Adrenal gland (tissue), 12 donors: Measurements from ENCODE around the gene ADARB2. TPM values are rescaled to one million over a fixed set of nuclear protein-coding genes. Genes with fewer than 3 reads are reported as not detected.

Experiments used
- DNase-seq, 7 donors: peaks; one replicate each; pipeline ENCODE4 v3.0.0-alpha.2; 2019 to 2020
- H3K27ac ChIP-seq, 5 donors: fragments of 200-600 bp; sonication (generic) in 4 of 5; 1 replicate in 3 of 5; 2 replicates in 2 of 5; pipeline versions ENCODE4 v1.5.1 to v1.8.0; 2016 to 2020; ENCODE audit warnings: mild to moderate bottlenecking in 1 of 5
- H3K27me3 ChIP-seq: fragments of 200-600 bp; 2 replicates; pipeline ENCODE4 v1.8.0; 2021
- H3K36me3 ChIP-seq, 2 donors: fragments of 200-600 bp; replicated peaks in 1 of 2; 1 replicate in 1 of 2; 2 replicates in 1 of 2; pipeline versions ENCODE4 v1.5.1 to v1.8.0; 2018 to 2022
- H3K4me1 ChIP-seq, 2 donors: fragments of 200-600 bp; replicated peaks in 1 of 2; 1 replicate in 1 of 2; 2 replicates in 1 of 2; pipeline versions ENCODE4 v1.5.1 to v1.8.0; 2018 to 2021
- H3K4me3 ChIP-seq, 4 donors: fragments of 200-600 bp; sonication (generic) in 3 of 4; one replicate each; pipeline ENCODE4 v1.5.1; 2016 to 2018
- H3K9me3 ChIP-seq, 3 donors: fragments of 200-600 bp; sonication (generic) in 1 of 3; replicated peaks in 1 of 3; 1 replicate in 2 of 3; 2 replicates in 1 of 3; pipeline versions ENCODE4 v1.5.1 to v1.8.0; 2016 to 2021
- POLR2A ChIP-seq, 2 donors: fragments of 450-650 bp; IDR thresholded peaks; one replicate each; pipeline ENCODE4 v1.6.1; 2017; ENCODE audit warnings: antibody characterized with exemption in 2 of 2, mild to moderate bottlenecking in 2 of 2, moderate library complexity in 1 of 2
- WGBS, 4 donors: extraction: QIAGEN DNeasy Blood & Tissue Kit in 2 of 4; methylation state at CpG; one replicate each; pipeline versions ENCODE4 v1.1.5 to v1.1.7; 2013 to 2017; 5-methylcytosine and 5-hydroxymethylcytosine counted together
- intact Hi-C, 2 donors: fragments of 100-400 bp; cut with DNase I; formaldehyde crosslinking; loops; one replicate each; pipeline versions ENCODE4 v1.14.1 to v1.15.0; 2022 to 2023
- polyA plus RNA-seq, 3 donors: library from polyadenylated mRNA; stranded (reverse); fragments of 200-250 nt in 2 of 3; fragments of 350-450 nt in 1 of 3; fragmentation: Illumina TruSeq in 1 of 3; extraction: RNeasy Lipid Tissue Mini Kit (QIAGEN cat#74804) in 1 of 3; gene quantifications; one replicate each; pipeline ENCODE4 v1.2.3, GENCODE V29; 2013 to 2014
- total RNA-seq, 9 donors: library from RNA; depleted of rRNA in 4 of 9; stranded (reverse); fragments of >200 nt in 4 of 9; fragments of 120-200 nt in 1 of 9; fragmentation: NEBNext Ultra II Directional in 1 of 9; extraction: Animal tissue kit (Norgen Biotek cat#: 25700) in 1 of 9; gene quantifications; one replicate each; pipeline versions ENCODE4 v1.1.0 to v1.2.4, GENCODE V29; 2013 to 2023
- TF ChIP-seq, protein P1 (sequence below), 6 experiments: fragments of 450-650 bp in 4 of 6; fragments of 200-600 bp in 2 of 6; sonication (generic) in 1 of 6; IDR thresholded peaks; 1 replicate in 5 of 6; 2 replicates in 1 of 6; pipeline versions ENCODE4 v1.5.1 to v1.8.0; 2016 to 2021; ENCODE audit warnings: antibody characterized with exemption in 6 of 6, mild to moderate bottlenecking in 2 of 6, moderate library complexity in 1 of 6
- donor health status: healthy with polysubstance abuse.
- donor health status: Bipolar disorder and iron deficiency.
- donor health status: DM: yes; HTN: yes; CAD: no.
- donor health status: DM: no; HTN: no; CAD: no.
- donor health status: DM: no; HTN: no; CAD: no.
- donor health status: DM: yes; HTN: yes; CAD: no.

The ADARB2 gene
- total and polyA plus RNA-seq, 12 donors, result 0.14 to 3.1 (median 0.91) TPM

DNA sequence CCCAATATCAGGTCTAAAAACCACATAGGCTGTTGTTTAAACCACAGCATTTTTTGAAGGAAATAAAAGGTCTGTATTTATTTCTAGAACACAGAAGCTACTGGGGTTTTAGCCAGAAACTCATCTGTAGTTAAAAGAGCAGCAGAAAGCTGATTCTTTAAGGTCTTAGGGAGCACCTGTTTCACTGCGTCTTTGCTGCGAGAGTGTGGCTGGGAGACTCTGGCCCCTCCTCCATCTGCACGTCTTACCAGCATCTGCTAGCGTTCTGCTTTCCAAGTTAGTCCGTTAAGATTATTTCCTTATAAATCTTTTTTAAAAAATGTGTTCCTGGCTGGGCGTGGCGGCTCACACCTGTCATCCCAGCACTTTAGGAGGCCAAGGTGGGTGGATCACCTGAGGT lies 95.9 kb downstream of the ADARB2 start:
- H3K9me3 ChIP-seq, result no peaks in the 10 kb centered on the region
- no peak overlapping the region for H3K27ac ChIP-seq
- H3K4me3 ChIP-seq, result no peak overlapping the region
- no peaks in the 10 kb centered on the region for H3K27me3 ChIP-seq
- no peaks in the 10 kb centered on the region for H3K36me3 ChIP-seq
- WGBS, 4 donors, result 55 to 78% (median 61%) methylated on average over 7 of the region's 7 CpGs
- DNase-seq, result no peak
- TF ChIP-seq POLR2A (IDR thresholded peaks at IDR 0.05), result no peak
- TF ChIP-seq, protein P1, sequence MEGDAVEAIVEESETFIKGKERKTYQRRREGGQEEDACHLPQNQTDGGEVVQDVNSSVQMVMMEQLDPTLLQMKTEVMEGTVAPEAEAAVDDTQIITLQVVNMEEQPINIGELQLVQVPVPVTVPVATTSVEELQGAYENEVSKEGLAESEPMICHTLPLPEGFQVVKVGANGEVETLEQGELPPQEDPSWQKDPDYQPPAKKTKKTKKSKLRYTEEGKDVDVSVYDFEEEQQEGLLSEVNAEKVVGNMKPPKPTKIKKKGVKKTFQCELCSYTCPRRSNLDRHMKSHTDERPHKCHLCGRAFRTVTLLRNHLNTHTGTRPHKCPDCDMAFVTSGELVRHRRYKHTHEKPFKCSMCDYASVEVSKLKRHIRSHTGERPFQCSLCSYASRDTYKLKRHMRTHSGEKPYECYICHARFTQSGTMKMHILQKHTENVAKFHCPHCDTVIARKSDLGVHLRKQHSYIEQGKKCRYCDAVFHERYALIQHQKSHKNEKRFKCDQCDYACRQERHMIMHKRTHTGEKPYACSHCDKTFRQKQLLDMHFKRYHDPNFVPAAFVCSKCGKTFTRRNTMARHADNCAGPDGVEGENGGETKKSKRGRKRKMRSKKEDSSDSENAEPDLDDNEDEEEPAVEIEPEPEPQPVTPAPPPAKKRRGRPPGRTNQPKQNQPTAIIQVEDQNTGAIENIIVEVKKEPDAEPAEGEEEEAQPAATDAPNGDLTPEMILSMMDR (IDR thresholded peaks at IDR 0.05), result no peak
- intact Hi-C loops, result no loop called here
- H3K4me1 ChIP-seq, result no peaks in the 10 kb centered on the region

DNA sequence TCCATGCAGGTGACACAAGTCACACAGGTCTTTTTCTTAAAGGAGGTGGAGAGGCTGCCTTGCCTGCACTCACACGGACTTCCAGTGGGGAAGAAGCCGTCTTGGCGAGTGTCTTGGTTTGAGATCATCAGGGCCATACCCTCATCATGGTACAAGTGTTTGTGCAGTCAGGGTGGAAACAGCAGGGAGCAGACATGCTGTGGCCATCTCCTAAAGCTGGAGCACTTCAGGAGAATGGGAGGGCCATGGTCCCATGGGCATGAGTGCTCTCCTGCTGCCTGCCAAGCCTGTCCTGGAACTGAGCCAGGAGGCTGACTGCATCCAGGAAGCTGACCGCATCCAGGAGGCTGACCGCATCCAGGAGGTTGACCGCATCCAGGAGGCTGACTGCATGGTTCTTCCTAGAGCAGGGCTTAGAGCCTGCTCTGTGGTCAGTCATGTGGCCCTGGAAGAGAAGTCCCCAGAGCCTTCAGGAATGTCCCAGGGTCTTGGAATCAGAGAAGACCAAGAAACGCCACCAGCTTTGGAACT lies 98.4 kb downstream of the ADARB2 start:
- no peak overlapping the region for H3K4me3 ChIP-seq
- intact Hi-C loops, result no loop called here
- H3K36me3 ChIP-seq, result no peaks in the 10 kb centered on the region
- no peak for DNase-seq
- H3K9me3 ChIP-seq, result no peaks in the 10 kb centered on the region
- no peak overlapping the region for H3K27ac ChIP-seq
- no peak for TF ChIP-seq POLR2A (IDR thresholded peaks at IDR 0.05)
- TF ChIP-seq, protein P1 (IDR thresholded peaks at IDR 0.05), result no peak
- H3K27me3 ChIP-seq, result no peaks in the 10 kb centered on the region
- 76 to 92% (median 79%) methylated on average over 4 to 7 of the region's 7 CpGs for WGBS, 4 donors
- no peaks in the 10 kb centered on the region for H3K4me1 ChIP-seq

DNA sequence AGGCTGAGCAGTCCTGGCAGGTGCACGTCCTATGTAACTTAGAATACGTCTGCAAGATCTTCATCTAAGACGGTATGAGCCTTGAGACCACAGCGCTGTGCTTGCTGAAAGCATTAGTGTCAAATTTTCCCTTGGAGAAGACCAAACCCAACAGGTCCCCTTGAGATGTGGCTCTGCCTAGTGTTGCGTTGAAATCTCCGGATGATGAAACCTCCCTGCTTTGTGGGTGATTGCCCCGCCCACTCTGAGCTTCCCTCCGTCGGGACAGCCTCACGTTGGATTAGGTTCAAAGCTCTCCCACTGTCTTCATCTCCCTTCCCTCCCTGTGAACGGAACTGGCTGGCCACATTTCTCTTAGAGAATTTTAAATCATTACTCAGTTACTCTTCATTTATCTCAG lies 102.0 kb downstream of the ADARB2 start:
- no peaks in the 10 kb centered on the region for H3K27me3 ChIP-seq
- no peak for TF ChIP-seq POLR2A (IDR thresholded peaks at IDR 0.05)
- TF ChIP-seq, protein P1 (IDR thresholded peaks at IDR 0.05), result no peak

DNA sequence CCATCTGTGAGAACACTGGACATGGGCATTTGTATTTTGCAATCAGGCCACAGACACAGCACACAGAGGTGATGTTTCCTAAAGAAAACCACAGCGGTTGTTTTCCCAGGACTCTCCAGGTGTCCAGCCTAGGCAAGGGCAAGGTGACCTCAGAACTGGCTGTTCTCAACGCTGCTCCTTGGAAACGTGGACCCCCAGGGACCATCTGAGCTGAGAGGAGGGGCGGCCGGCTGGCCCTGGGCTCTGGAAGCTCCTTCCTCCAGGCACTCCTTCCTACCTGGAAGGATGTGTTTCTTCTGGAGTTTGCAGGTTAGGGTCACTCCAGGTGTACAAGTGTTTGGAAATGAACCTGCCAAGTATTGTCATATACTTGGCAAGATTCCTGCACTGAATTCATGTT lies 103.1 kb downstream of the ADARB2 start:
- H3K27me3 ChIP-seq, result no peaks in the 10 kb centered on the region
- no peak for DNase-seq

More for the DNA sequence above, 102.0 kb downstream of the ADARB2 start:
- WGBS, 4 donors, result 49 to 61% (median 55%) methylated on average over 11 of the region's 11 CpGs
- H3K4me1 ChIP-seq, result no peaks in the 10 kb centered on the region
- DNase-seq, result no peak
- no peaks in the 10 kb centered on the region for H3K36me3 ChIP-seq
- H3K4me3 ChIP-seq, result no peak overlapping the region
- intact Hi-C loops, result no loop called here
- no peaks in the 10 kb centered on the region for H3K9me3 ChIP-seq
- no peak overlapping the region for H3K27ac ChIP-seq

More for the DNA sequence above, 103.1 kb downstream of the ADARB2 start:
- TF ChIP-seq, protein P1 (IDR thresholded peaks at IDR 0.05), result no peak
- TF ChIP-seq POLR2A (IDR thresholded peaks at IDR 0.05), result no peak
- H3K9me3 ChIP-seq, result no peaks in the 10 kb centered on the region
- H3K4me3 ChIP-seq, result no peak overlapping the region
- no peaks in the 10 kb centered on the region for H3K4me1 ChIP-seq
- intact Hi-C loops, result no loop called here
- H3K36me3 ChIP-seq, result no peaks in the 10 kb centered on the region
- no peak overlapping the region for H3K27ac ChIP-seq
- whole genome bisulfite sequencing, 4 donors, result 73 to 84% (median 78%) methylated on average over 1 to 5 of the region's 5 CpGs
